ENCODE measurements around the gene TET1.
"Not testable (repeated sequence)": the region's sequence is repeated elsewhere in the genome, so short reads cannot be mapped to it uniquely, and the experiment has no call there.

Gene TET1

GRCh38 chr10:68560186-68560942, at the start of gene TET1:
Gene TET1, plus strand, starts transcription at chr10:68560337. Its CDS starts 12,002 bp downstream, at chr10:68572339.
- peak; percentile 10 to 34 for DNase-seq

GRCh38 chr10:68516216-68516615, 43.9 kb upstream of the TET1 start:
- DNase-seq, result not testable (repeated sequence)

- DNase-seq, result no peak
These were observed 43.4 kb upstream of the TET1 start for GRCh38 chr10:68516766-68517165.

- DNase-seq, result no peak
These were observed 42.9 kb upstream of the TET1 start for GRCh38 chr10:68517188-68517587.

GRCh38 chr10:68518609-68519008, 41.5 kb upstream of the TET1 start:
- not testable (repeated sequence) for DNase-seq

- not testable (repeated sequence) for DNase-seq
These were observed 34.6 kb upstream of the TET1 start for GRCh38 chr10:68525490-68526038.

- no peak for DNase-seq
These were observed 33.4 kb upstream of the TET1 start for GRCh38 chr10:68526634-68527307.

GRCh38 chr10:68536973-68537372, 23.2 kb upstream of the TET1 start:
- DNase-seq, result no peak

- DNase-seq, result no peak
These were observed 22.3 kb upstream of the TET1 start for GRCh38 chr10:68537796-68538195.

- DNase-seq, result no peak
These were observed 16.9 kb upstream of the TET1 start for GRCh38 chr10:68543004-68543918.

GRCh38 chr10:68550747-68551411, 9.3 kb upstream of the TET1 start:
- DNase-seq, result peak in 1 of 2 experiments; percentile 1

- no peak for DNase-seq
These were observed 7.0 kb upstream of the TET1 start for GRCh38 chr10:68553138-68553537.

- DNase-seq, result no peak
These were observed 6.5 kb upstream of the TET1 start for GRCh38 chr10:68553599-68553998.

- no peak for DNase-seq
These were observed 1.7 kb upstream of the TET1 start for GRCh38 chr10:68558478-68558877.

- no peak for DNase-seq
These were observed 886 bp upstream of the TET1 start for GRCh38 chr10:68559251-68559650.

- no peak for DNase-seq
These were observed 324 bp upstream of the TET1 start for GRCh38 chr10:68559841-68560185.

GRCh38 chr10:68560943-68561864, 1.1 kb downstream of the TET1 start:
- DNase-seq, result peak in 1 of 2 experiments; percentile 17

- no peak for DNase-seq
These were observed 1.9 kb downstream of the TET1 start for GRCh38 chr10:68561865-68562649.

- no peak for DNase-seq
These were observed 2.8 kb downstream of the TET1 start for GRCh38 chr10:68562661-68563570.

Data from NCI-H187 (cell line).